IMR-90 (cell line): ENCODE measurements around the gene ANO1. TPM values are rescaled to one million over a fixed set of nuclear protein-coding genes. Genes with fewer than 3 reads are reported as not detected.

Experiments used
- ATAC-seq: fragments of 200-7000 bp; cut with Tn5 transposase; 2 replicates; pipeline ENCODE4 v1.9.1; 2020; ENCODE audit warnings: low read depth, mild to moderate bottlenecking, moderate library complexity
- BruUV-seq: library from RNA; stranded (reverse); fragments of 400-500 nt; replicated peaks from 2 replicates; lab custom pipeline; 2021; lab: Mats Ljungman, UMichigan
- CTCF ChIA-PET: fragments of 300-600 bp; formaldehyde crosslinking; extraction: SDS; loops from one replicate; lab custom pipeline; 2021; ENCODE audit warnings: antibody characterized with exemption; lab: Yijun Ruan, JAX
- POLR2A ChIA-PET: fragments of 300-600 bp; sonication (Branson Sonifier 250); formaldehyde crosslinking; loops from one replicate; lab custom pipeline; 2022; ENCODE audit warnings: antibody characterized with exemption; ENCODE audit not compliant: unreplicated experiment; lab: Charles Lee
- DNase-seq: peaks from one replicate; pipeline ENCODE4 v3.0.0; 2013
- H2AFZ ChIP-seq: replicated peaks from 2 replicates; pipeline ENCODE3; 2013; ENCODE audit warnings: low read length, mild to moderate bottlenecking; ENCODE audit not compliant: poor library complexity
- H2AK5ac ChIP-seq: 2 replicates; pipeline ENCODE4 v1.6.1; 2013; ENCODE audit warnings: low read depth, low read length, inconsistent platforms
- H2AK9ac ChIP-seq: replicated peaks from 2 replicates; pipeline ENCODE3; 2013; ENCODE audit warnings: mild to moderate bottlenecking, low read depth, low read length, moderate library complexity; ENCODE audit not compliant: poor library complexity
- H2BK120ac ChIP-seq: 2 replicates; pipeline ENCODE4 v1.6.1; 2013; ENCODE audit warnings: low read depth, low read length, inconsistent platforms
- H2BK15ac ChIP-seq: 3 replicates; pipeline ENCODE4 v1.6.1; 2013; ENCODE audit warnings: low read depth, low read length, inconsistent platforms
- H2BK20ac ChIP-seq: 2 replicates; pipeline ENCODE4 v1.6.1; 2013; ENCODE audit warnings: low read depth, mild to moderate bottlenecking, inconsistent platforms, low read length, moderate library complexity
- H2BK5ac ChIP-seq: 2 replicates; pipeline ENCODE4 v1.6.1; 2013; ENCODE audit warnings: mild to moderate bottlenecking, low read depth, low read length, inconsistent platforms; ENCODE audit not compliant: poor library complexity, severe bottlenecking
- H3K14ac ChIP-seq: replicated peaks from 2 replicates; pipeline ENCODE4 v1.6.1; 2013; ENCODE audit warnings: low read depth, low read length, inconsistent platforms
- H3K18ac ChIP-seq: 2 replicates; pipeline ENCODE4 v1.6.1; 2013; ENCODE audit warnings: low read depth, low read length, control low read depth
- H3K23ac ChIP-seq: 2 replicates; pipeline ENCODE4 v1.6.1; 2013; ENCODE audit warnings: low read depth, low read length, inconsistent platforms
- H3K27ac ChIP-seq: 2 replicates; pipeline ENCODE4 v1.5.1; 2013; ENCODE audit warnings: mild to moderate bottlenecking, control low read depth, low read length; ENCODE audit not compliant: insufficient read depth
- H3K27me3 ChIP-seq: 2 replicates; pipeline ENCODE4 v1.6.1; 2013; ENCODE audit warnings: low read length; ENCODE audit not compliant: control insufficient read depth, insufficient read depth
- H3K36me3 ChIP-seq: 2 replicates; pipeline ENCODE4 v1.6.1; 2013; ENCODE audit warnings: low read length, mixed read lengths; ENCODE audit not compliant: control insufficient read depth, insufficient read depth
- H3K4ac ChIP-seq: 2 replicates; pipeline ENCODE4 v1.6.1; 2013; ENCODE audit warnings: low read depth, low read length, inconsistent platforms
- H3K4me1 ChIP-seq: 2 replicates; pipeline ENCODE4 v1.6.1; 2013; ENCODE audit warnings: low read length, mixed read lengths; ENCODE audit not compliant: control insufficient read depth, insufficient read depth
- H3K4me2 ChIP-seq: 2 replicates; pipeline ENCODE4 v1.6.1; 2013; ENCODE audit warnings: low read depth, mild to moderate bottlenecking, control low read depth, low read length, moderate library complexity
- H3K4me3 ChIP-seq: 2 replicates; pipeline ENCODE4 v1.5.1; 2013; ENCODE audit warnings: low read depth, mild to moderate bottlenecking, control low read depth, low read length, moderate library complexity; ENCODE audit not compliant: insufficient read depth
- H3K56ac ChIP-seq: 2 replicates; pipeline ENCODE4 v1.6.1; 2013; ENCODE audit warnings: low read length, inconsistent platforms; ENCODE audit not compliant: insufficient read depth; ENCODE audit errors: extremely low read depth
- H3K79me1 ChIP-seq, 2 experiments: 2 replicates each; pipeline ENCODE4 v1.6.1; 2013; ENCODE audit warnings: low read length in 2 of 2, inconsistent platforms in 1 of 2, low read depth in 1 of 2
- H3K9ac ChIP-seq: 2 replicates; pipeline ENCODE4 v1.6.1; 2013; ENCODE audit warnings: low read depth, low read length, control low read depth
- H3K9me1 ChIP-seq: 2 replicates; pipeline ENCODE4 v1.6.1; 2013; ENCODE audit warnings: low read length, inconsistent platforms; ENCODE audit not compliant: insufficient read depth
- H3K9me3 ChIP-seq: 2 replicates; pipeline ENCODE4 v1.6.1; 2013; ENCODE audit warnings: low read length; ENCODE audit not compliant: control insufficient read depth, insufficient read depth
- H4K20me1 ChIP-seq: 2 replicates; pipeline ENCODE4 v1.6.1; 2013; ENCODE audit warnings: low read length, inconsistent platforms; ENCODE audit not compliant: insufficient read depth
- H4K5ac ChIP-seq: 2 replicates; pipeline ENCODE4 v1.6.1; 2013; ENCODE audit warnings: mild to moderate bottlenecking, low read depth, low read length, control low read depth
- H4K8ac ChIP-seq, 2 experiments: 2 replicates each; pipeline ENCODE4 v1.6.1; 2013; ENCODE audit warnings: low read depth in 2 of 2, low read length in 2 of 2, control low read depth in 1 of 2, inconsistent platforms in 1 of 2
- H4K91ac ChIP-seq: 2 replicates; pipeline ENCODE4 v1.6.1; 2013; ENCODE audit warnings: low read depth, low read length, inconsistent platforms; ENCODE audit not compliant: insufficient read depth
- BHLHE40 ChIP-seq: fragments of 150-350 bp; IDR thresholded peaks from 2 replicates; pipeline ENCODE4 v1.6.1; 2016; ENCODE audit warnings: mild to moderate bottlenecking, low read depth, low read length
- CEBPB ChIP-seq: IDR thresholded peaks from 2 replicates; pipeline ENCODE4 v1.6.1; 2012; ENCODE audit warnings: low read depth, low read length, improper control_type of control experiment
- CTCF ChIP-seq: conservative IDR thresholded peaks from 2 replicates; pipeline ENCODE4 v1.5.1; 2012; ENCODE audit warnings: mild to moderate bottlenecking, low read depth, low read length, improper control_type of control experiment
- FOS ChIP-seq: fragments of 150-350 bp; IDR thresholded peaks from 2 replicates; pipeline ENCODE4 v1.6.1; 2016; ENCODE audit warnings: low read depth, low read length
- NFE2L2 ChIP-seq: fragments of 150-350 bp; IDR thresholded peaks from 2 replicates; pipeline ENCODE4 v1.6.1; 2016; ENCODE audit warnings: low read depth, mild to moderate bottlenecking, low read length
- RAD21 ChIP-seq: IDR thresholded peaks from 2 replicates; pipeline ENCODE4 v1.6.1; 2012; ENCODE audit warnings: low read length, improper control_type of control experiment
- SMC3 ChIP-seq: fragments of 150-350 bp; IDR thresholded peaks from 2 replicates; pipeline ENCODE4 v1.6.1; 2016; ENCODE audit warnings: low read depth, mild to moderate bottlenecking, antibody characterized with exemption, low read length, moderate library complexity
- WGBS, 2 experiments: methylation state at CpG; one replicate each; pipeline versions ENCODE4 v1.1.5 to v1.1.7; 2013; ENCODE audit warnings: missing lambda C conversion rate in 2 of 2; ENCODE audit not compliant: insufficient read length in 1 of 2; ENCODE audit errors: extremely low coverage in 2 of 2; 5-methylcytosine and 5-hydroxymethylcytosine counted together
- dilution Hi-C: fragments of 300-500 bp; cut with HindIII; formaldehyde crosslinking; loops from one replicate; pipeline ENCODE4 v1.14.3; 2018; ENCODE audit warnings: low sequenced_read_pairs; ENCODE audit not compliant: unreplicated experiment
- in situ Hi-C: fragments of 300-500 bp; cut with MboI; formaldehyde crosslinking; loops from 3 replicates; pipeline ENCODE4 v1.14.3; 2019; ENCODE audit warnings: low sequenced_read_pairs, inconsistent platforms, mixed read lengths
- intact Hi-C: fragments of 100-400 bp; cut with micrococcal nuclease; formaldehyde crosslinking; loops from 2 replicates; pipeline ENCODE4 v1.10.0; 2022
- polyA plus RNA-seq, 3 experiments: library from polyadenylated mRNA; depleted of rRNA; stranded (reverse); fragments of >200 nt; gene quantifications; 2 replicates each; pipeline ENCODE4 v1.2.3, GENCODE V29; 2012; ENCODE audit warnings: low replicate concordance in 1 of 3
- total RNA-seq: library from RNA; depleted of rRNA; stranded (reverse); fragments of >200 nt; gene quantifications from 2 replicates; pipeline ENCODE4 v1.2.3, GENCODE V29; 2012
- TF ChIP-seq, protein P1 (sequence below): fragments of 150-350 bp; IDR thresholded peaks from 2 replicates; pipeline ENCODE4 v1.6.1; 2016; ENCODE audit warnings: low read depth, mild to moderate bottlenecking, low read length, moderate library complexity, borderline replicate concordance

The ANO1 gene
- total and polyA plus RNA-seq, 2 of the 4 experiments (the other 2 are of a cell fraction) = 4.1 to 10.7 TPM

DNA sequence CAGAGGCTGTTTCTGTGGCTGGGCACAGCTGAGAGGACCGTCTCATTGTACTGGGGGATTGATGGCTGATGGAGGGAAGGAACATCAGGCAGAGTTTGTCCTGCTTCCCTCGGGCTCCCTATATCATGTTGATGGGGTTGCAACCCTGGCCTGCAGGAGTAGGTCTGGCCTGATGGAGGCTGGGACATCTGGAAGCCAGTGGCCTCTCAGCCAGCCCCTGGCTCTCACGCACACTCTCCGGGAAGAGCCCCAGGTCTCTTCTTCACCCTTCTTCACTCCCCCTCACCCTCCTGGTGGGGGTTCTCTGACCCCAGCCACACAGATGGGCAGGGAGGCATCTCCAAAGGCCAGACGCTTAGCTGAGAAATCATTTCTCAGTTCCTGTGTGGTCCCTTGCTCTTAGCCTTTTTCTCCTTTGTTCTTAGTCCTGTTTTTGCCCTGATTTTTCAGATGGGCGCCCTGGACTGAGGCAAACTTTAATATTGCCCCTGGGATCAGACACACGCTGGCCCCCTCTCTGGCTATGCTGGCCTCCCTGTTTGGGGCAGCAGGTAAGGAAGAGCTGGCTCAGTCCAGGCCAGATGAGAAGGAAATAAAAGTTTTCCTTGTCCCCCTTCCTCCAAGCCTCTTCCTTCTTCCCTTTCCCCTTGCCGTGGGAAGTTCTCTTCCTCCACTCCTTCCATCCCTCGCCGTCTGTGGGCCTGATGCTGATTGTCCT lies 13.9 kb upstream of the ANO1 start:
- Histone ChIP-seq H3K9ac (no peak overlapping the region), H3K9me3 (no peaks in the 10 kb centered on the region), H3K27ac (no peak overlapping the region), H3K4ac (no peak overlapping the region), H3K14ac (no peak overlapping the region), H2BK5ac (no peak overlapping the region), H4K8ac (no peak overlapping the region), H3K4me3 (no peak overlapping the region), H3K9me1 (0 out of 2 replicates have a peak, but pooled peaks cover 4% of the 10 kb centered on the region), H3K4me2 (no peak overlapping the region), H4K20me1 (peaks cover 4% of the 10 kb centered on the region; the same call in 1 of the 2 replicates), H2BK15ac (no peak overlapping the region; the same call in 2 of the 3 replicates), H3K79me1 (peaks cover 0 to 37% of the 10 kb centered on the region in 2 experiments; a peak in 2 of 4 replicates), H2AFZ (no peak overlapping the region), H2AK9ac (peak overlapping the region; percentile 45), H2AK5ac (peak overlapping the region; percentile 33; the same call in 1 of the 2 replicates), H4K91ac (no peak overlapping the region), H3K18ac (no peak overlapping the region), H3K23ac (peak overlapping the region; percentile 15; the same call in 1 of the 2 replicates), H3K27me3 (peaks cover 2% of the 10 kb centered on the region; the same call in 1 of the 2 replicates), H3K56ac (no peak overlapping the region), H4K5ac (no peak overlapping the region), H2BK120ac (no peak overlapping the region), H3K4me1 (peaks cover 5% of the 10 kb centered on the region; the same call in 1 of the 2 replicates), H3K36me3 (no peaks in the 10 kb centered on the region), H2BK20ac (no peak overlapping the region)
- POLR2A ChIA-PET = no interaction called here
- CTCF ChIA-PET = no interaction called here
- WGBS, 2 experiments = 64% methylated on average over 2 of the region's 10 CpGs; no CpG with 5 or more reads in 1 of the 2 experiments
- intact Hi-C loops = no loop called here
- TF ChIP-seq CEBPB (no peak), FOS (no peak), RAD21 (no peak), BHLHE40 (no peak), NFE2L2 (no peak), CTCF (no peak), SMC3 (no peak)
- TF ChIP-seq, protein P1, sequence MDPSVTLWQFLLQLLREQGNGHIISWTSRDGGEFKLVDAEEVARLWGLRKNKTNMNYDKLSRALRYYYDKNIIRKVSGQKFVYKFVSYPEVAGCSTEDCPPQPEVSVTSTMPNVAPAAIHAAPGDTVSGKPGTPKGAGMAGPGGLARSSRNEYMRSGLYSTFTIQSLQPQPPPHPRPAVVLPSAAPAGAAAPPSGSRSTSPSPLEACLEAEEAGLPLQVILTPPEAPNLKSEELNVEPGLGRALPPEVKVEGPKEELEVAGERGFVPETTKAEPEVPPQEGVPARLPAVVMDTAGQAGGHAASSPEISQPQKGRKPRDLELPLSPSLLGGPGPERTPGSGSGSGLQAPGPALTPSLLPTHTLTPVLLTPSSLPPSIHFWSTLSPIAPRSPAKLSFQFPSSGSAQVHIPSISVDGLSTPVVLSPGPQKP = no peak
- DNase-seq (no peak), ATAC-seq (no peak)
- dilution Hi-C loops = no loop called here
- no TSS peak for BruUV-seq
- in situ Hi-C loops = no loop called here
